Neutrophil (primary cell): ENCODE measurements around the gene CCDC91.

Source experiments
- H3K27ac ChIP-seq: fragments of 200-600 bp; sonication (generic); 2 replicates; pipeline ENCODE4 v1.5.1; 2016; ENCODE audit warnings: mild to moderate bottlenecking, moderate library complexity
- H3K27me3 ChIP-seq: fragments of 200-600 bp; sonication (generic); 2 replicates; pipeline ENCODE4 v1.6.0; 2016; ENCODE audit warnings: mild to moderate bottlenecking
- H3K36me3 ChIP-seq: fragments of 200-600 bp; sonication (generic); 2 replicates; pipeline ENCODE4 v1.5.1; 2017
- H3K4me1 ChIP-seq, 2 experiments: fragments of 200-600 bp in 1 of 2; sonication (generic) in 1 of 2; 1 replicate in 1 of 2; 2 replicates in 1 of 2; pipeline versions ENCODE4 v1.5.1 to v1.6.1; 2013 to 2016; ENCODE audit warnings: low read depth in 1 of 2, low read length in 1 of 2, mild to moderate bottlenecking in 1 of 2, moderate library complexity in 1 of 2; ENCODE audit not compliant: control insufficient read depth in 1 of 2, insufficient read depth in 1 of 2
- H3K4me3 ChIP-seq, 2 experiments: fragments of 200-600 bp in 1 of 2; sonication (generic) in 1 of 2; 1 replicate in 1 of 2; 2 replicates in 1 of 2; pipeline ENCODE4 v1.5.1; 2013 to 2016; ENCODE audit warnings: low read depth in 1 of 2, low read length in 1 of 2, mild to moderate bottlenecking in 1 of 2, moderate library complexity in 1 of 2
- H3K9me3 ChIP-seq: fragments of 200-600 bp; sonication (generic); 2 replicates; pipeline ENCODE4 v1.5.1; 2016
- TF ChIP-seq, protein P1 (sequence below): fragments of 200-600 bp; sonication (generic); IDR thresholded peaks from 2 replicates; pipeline ENCODE4 v1.5.1; 2016; ENCODE audit warnings: antibody characterized with exemption

Gene CCDC91

DNA sequence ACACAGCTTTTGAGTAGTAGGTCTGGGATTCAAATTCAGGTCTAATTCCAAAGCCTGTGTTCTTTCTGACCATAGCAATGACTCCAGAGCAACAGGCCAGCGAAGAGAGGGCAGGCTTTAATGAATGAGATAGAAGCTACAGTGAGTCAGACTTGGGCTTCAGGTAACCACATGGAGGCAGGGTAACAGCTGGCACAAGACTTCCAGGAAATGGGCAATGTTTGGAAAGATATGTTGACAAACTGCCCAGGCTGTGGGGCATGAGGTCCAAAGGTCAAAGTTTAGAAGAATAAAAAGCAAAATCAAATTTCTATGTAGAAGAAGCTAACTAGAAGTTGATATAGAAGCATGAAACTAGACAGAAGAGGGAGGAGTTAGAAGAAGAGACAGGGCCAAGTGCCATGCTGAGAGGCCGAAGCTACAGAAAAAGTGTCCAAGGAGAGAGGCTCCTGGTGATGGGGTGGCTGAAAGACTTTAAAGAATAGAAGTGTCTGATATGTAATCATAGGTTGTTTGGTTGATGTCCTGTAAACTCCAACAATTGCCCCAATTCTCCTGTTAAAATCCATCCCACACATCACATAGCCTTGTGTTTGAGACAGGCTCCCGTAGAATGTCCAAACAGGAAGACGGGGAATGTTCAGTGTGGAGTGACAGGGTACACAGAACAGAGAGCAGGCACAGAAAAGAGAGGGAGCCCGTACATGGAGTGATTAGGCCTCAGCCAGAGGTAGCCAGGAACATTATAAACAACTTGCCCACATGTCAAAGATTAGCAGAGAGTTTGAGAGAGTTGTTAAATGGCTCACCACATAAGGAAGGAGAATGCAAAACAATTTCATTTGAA, 384.7 kb downstream of the CCDC91 start:
- Histone ChIP-seq H3K27ac (no peak overlapping the region), H3K27me3 (no peaks in the 10 kb centered on the region), H3K36me3 (no peaks in the 10 kb centered on the region), H3K4me1 (no peaks in the 10 kb centered on the region), H3K9me3 (no peaks in the 10 kb centered on the region), H3K4me3 (no peak overlapping the region)
- TF ChIP-seq, protein P1, sequence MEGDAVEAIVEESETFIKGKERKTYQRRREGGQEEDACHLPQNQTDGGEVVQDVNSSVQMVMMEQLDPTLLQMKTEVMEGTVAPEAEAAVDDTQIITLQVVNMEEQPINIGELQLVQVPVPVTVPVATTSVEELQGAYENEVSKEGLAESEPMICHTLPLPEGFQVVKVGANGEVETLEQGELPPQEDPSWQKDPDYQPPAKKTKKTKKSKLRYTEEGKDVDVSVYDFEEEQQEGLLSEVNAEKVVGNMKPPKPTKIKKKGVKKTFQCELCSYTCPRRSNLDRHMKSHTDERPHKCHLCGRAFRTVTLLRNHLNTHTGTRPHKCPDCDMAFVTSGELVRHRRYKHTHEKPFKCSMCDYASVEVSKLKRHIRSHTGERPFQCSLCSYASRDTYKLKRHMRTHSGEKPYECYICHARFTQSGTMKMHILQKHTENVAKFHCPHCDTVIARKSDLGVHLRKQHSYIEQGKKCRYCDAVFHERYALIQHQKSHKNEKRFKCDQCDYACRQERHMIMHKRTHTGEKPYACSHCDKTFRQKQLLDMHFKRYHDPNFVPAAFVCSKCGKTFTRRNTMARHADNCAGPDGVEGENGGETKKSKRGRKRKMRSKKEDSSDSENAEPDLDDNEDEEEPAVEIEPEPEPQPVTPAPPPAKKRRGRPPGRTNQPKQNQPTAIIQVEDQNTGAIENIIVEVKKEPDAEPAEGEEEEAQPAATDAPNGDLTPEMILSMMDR, result no peak

DNA sequence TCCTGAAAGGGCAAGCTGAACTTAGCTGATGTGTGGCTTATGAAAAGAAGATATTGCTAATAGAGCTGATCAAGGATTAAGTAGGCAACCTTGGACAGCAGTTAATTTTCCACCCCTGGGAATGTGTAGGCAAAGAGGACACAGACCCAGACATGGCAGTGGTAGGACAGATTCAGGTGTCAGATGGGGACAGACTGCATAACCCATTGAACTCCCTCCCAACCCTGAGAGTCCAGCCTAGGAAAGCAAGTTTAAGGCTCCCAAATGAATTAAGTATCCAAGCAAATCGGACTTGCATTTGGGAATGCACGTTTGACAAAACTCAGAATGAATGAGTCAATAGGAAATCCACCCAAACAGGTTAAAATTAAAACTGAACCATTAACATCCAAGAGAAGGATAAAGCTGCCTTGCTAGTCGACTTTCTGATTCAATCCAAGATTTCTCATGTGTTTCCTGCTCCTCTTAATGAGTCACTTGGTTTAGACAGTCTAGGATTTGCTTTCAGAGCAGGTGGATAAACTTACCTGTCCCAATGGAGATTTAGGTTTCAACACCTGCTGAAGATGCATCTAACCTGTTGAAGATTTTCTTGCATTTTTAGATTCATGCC, 385.4 kb downstream of the CCDC91 start:
- Histone ChIP-seq H3K9me3 (no peaks in the 10 kb centered on the region), H3K4me1 (no peaks in the 10 kb centered on the region), H3K36me3 (no peaks in the 10 kb centered on the region), H3K4me3 (no peak overlapping the region), H3K27me3 (no peaks in the 10 kb centered on the region), H3K27ac (no peak overlapping the region)
- TF ChIP-seq, protein P1, result no peak

DNA sequence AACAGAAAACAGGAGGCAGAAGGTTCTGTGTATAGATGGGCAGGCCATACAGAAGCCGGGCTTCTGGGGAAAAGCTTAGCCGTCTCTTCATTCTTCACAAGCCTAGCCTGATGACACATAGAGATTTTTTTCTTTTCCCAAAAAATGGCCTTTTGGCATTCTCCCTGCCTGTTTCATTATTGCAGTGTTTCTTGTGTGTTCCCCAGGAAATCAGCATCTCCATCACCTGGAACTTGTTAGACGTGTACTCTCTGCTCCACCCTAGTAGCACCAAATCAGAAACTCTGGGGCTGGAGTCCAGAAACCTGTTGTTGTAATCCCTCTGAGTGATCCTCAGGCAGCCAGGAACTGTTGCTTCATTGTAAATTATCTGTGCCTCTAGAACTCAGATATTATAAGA, 388.1 kb downstream of the CCDC91 start:
- TF ChIP-seq, protein P1, result no peak
- Histone ChIP-seq H3K27me3 (no peaks in the 10 kb centered on the region), H3K9me3 (no peaks in the 10 kb centered on the region), H3K4me1 (no peaks in the 10 kb centered on the region), H3K4me3 (no peak overlapping the region), H3K27ac (no peak overlapping the region), H3K36me3 (no peaks in the 10 kb centered on the region)

DNA sequence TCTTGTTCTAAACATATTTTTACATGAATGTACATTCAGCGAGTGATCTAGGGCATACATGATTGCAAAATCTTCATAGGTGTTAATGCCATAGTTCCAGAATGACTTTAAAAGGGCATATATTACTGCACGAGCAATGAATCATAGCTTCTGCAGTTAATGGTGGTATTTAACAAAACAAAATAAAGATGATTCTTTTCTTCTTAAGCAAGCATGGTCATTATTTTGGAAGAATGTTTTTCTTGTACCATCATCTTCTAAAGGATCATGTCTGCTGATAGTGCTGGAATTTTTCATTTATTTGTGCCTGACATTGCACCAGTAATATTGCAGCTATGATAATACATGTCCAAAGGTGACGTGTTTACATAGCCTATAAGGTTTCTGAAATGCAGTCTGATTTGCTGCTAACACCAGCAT, 388.6 kb downstream of the CCDC91 start:
- H3K9me3 ChIP-seq, result no peaks in the 10 kb centered on the region
- TF ChIP-seq, protein P1, result no peak
- H3K4me3 ChIP-seq, result no peak overlapping the region
- H3K4me1 ChIP-seq, result no peaks in the 10 kb centered on the region
- no peak overlapping the region for H3K27ac ChIP-seq
- H3K27me3 ChIP-seq, result no peaks in the 10 kb centered on the region
- no peaks in the 10 kb centered on the region for H3K36me3 ChIP-seq

DNA sequence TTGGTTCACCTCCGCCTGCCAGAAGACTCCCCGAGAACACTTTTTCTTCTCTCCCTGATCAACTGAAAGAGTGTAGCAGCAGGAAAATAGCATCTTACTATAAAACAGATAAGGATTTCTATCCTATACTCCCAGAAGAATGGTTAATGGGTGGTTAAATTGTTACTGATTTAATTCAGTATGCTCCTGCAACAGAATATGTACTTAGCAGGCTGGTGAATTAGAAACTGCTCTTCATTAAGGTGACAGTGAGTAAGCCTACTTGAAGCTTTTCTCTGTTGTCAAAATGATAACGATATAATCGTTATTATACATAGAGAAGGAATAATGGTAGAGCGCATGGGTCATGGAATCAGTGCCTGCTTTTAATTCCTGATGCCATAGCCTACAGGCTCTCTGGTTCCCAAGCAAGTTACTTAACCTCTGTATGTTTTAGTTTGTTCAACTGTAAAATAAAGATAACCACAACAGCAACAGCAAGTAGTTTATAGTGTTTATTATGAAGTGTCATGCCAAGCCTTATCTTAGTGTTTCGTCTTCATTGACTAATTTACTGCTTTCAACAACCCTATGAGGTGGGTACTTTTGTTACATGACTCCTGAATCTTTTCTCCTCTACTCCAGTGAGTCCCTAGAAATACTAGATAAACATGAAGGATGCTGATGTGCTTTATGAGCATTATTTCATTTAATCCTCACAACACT, 392.6 kb downstream of the CCDC91 start:
- Histone ChIP-seq H3K27ac (no peak overlapping the region), H3K4me1 (no peaks in the 10 kb centered on the region), H3K36me3 (no peaks in the 10 kb centered on the region), H3K4me3 (no peak overlapping the region), H3K9me3 (no peaks in the 10 kb centered on the region), H3K27me3 (no peaks in the 10 kb centered on the region)
- TF ChIP-seq, protein P1, result no peak
